KMS-11 (cell line): ENCODE results near the gene PRCP.

ENCODE experiments used
- H2AFZ ChIP-seq: fragments of 200-600 bp; sonication (generic); 2 replicates; pipeline ENCODE4 v1.6.1; 2016; ENCODE audit warnings: antibody characterized with exemption, mixed run types, low read depth
- H3K27ac ChIP-seq: fragments of 200-600 bp; sonication (generic); 2 replicates; pipeline ENCODE4 v1.6.1; 2016; ENCODE audit warnings: mild to moderate bottlenecking, mixed run types
- H3K27me3 ChIP-seq: fragments of 200-600 bp; sonication (generic); 2 replicates; pipeline ENCODE4 v1.6.1; 2017; ENCODE audit warnings: mild to moderate bottlenecking, low read depth, mixed run types, moderate library complexity; ENCODE audit not compliant: insufficient read depth
- H3K36me3 ChIP-seq: fragments of 200-600 bp; sonication (generic); 2 replicates; pipeline ENCODE4 v1.6.1; 2017; ENCODE audit warnings: mild to moderate bottlenecking, mixed run types; ENCODE audit not compliant: insufficient read depth
- H3K4me1 ChIP-seq: fragments of 200-600 bp; sonication (generic); 2 replicates; pipeline ENCODE4 v1.6.1; 2016; ENCODE audit warnings: mild to moderate bottlenecking, low read depth, mixed run types; ENCODE audit not compliant: poor library complexity, severe bottlenecking
- H3K4me2 ChIP-seq: fragments of 200-600 bp; sonication (generic); 2 replicates; pipeline ENCODE4 v1.7.0; 2016; ENCODE audit warnings: mild to moderate bottlenecking, mixed run types
- H3K4me3 ChIP-seq: fragments of 200-600 bp; sonication (generic); IDR thresholded peaks from 2 replicates; pipeline ENCODE4 v1.6.1; 2017; ENCODE audit warnings: low read depth, low read length, mixed read lengths; ENCODE audit not compliant: insufficient read depth
- H3K79me2 ChIP-seq: fragments of 200-600 bp; sonication (generic); 2 replicates; pipeline ENCODE4 v1.6.1; 2016; ENCODE audit warnings: low read depth, mixed run types; ENCODE audit not compliant: insufficient read depth
- H3K9ac ChIP-seq: fragments of 200-600 bp; sonication (generic); 2 replicates; pipeline ENCODE4 v1.6.1; 2016; ENCODE audit warnings: mild to moderate bottlenecking, mixed run types
- H4K20me1 ChIP-seq: fragments of 200-600 bp; sonication (generic); 2 replicates; pipeline ENCODE4 v1.6.1; 2016; ENCODE audit warnings: mild to moderate bottlenecking, mixed run types; ENCODE audit not compliant: insufficient read depth
- TF ChIP-seq, protein P1 (sequence below): fragments of 200-600 bp; sonication (generic); conservative IDR thresholded peaks from 2 replicates; pipeline ENCODE4 v1.6.1; 2017; ENCODE audit warnings: low read depth, mild to moderate bottlenecking, antibody characterized with exemption, low read length, moderate library complexity, mixed read lengths

The PRCP gene

DNA sequence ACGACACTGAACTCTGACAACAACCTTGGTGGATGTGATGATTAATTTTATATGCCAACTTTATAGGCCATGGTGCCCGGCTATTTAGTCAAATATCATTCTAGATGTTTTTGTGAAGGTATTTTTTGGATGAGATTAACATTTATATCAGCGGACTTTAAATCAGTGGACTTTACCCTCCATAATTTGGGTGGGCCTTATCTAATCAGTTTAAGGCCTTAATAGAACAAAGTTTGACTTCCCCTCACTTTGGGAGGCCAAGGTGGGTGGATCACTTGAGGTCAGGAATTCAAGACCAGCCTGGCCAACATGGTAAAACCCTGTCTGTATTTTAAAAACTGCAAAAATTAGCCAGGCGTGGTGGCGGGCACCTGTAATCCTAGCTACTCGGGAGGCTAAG lies 4.0 kb downstream of the PRCP start:
- no peaks in the 10 kb centered on the region for H3K36me3 ChIP-seq
- TF ChIP-seq, protein P1, sequence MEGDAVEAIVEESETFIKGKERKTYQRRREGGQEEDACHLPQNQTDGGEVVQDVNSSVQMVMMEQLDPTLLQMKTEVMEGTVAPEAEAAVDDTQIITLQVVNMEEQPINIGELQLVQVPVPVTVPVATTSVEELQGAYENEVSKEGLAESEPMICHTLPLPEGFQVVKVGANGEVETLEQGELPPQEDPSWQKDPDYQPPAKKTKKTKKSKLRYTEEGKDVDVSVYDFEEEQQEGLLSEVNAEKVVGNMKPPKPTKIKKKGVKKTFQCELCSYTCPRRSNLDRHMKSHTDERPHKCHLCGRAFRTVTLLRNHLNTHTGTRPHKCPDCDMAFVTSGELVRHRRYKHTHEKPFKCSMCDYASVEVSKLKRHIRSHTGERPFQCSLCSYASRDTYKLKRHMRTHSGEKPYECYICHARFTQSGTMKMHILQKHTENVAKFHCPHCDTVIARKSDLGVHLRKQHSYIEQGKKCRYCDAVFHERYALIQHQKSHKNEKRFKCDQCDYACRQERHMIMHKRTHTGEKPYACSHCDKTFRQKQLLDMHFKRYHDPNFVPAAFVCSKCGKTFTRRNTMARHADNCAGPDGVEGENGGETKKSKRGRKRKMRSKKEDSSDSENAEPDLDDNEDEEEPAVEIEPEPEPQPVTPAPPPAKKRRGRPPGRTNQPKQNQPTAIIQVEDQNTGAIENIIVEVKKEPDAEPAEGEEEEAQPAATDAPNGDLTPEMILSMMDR = no peak
- H3K4me1 ChIP-seq = peaks cover 9% of the 10 kb centered on the region
- H3K4me2 ChIP-seq = no peak overlapping the region
- no peaks in the 10 kb centered on the region for H3K79me2 ChIP-seq
- H3K9ac ChIP-seq = no peak overlapping the region
- H2AFZ ChIP-seq = no peak overlapping the region
- no peak overlapping the region for H3K27ac ChIP-seq
- H3K27me3 ChIP-seq = no peaks in the 10 kb centered on the region
- H3K4me3 ChIP-seq = no peak overlapping the region
- no peaks in the 10 kb centered on the region for H4K20me1 ChIP-seq

DNA sequence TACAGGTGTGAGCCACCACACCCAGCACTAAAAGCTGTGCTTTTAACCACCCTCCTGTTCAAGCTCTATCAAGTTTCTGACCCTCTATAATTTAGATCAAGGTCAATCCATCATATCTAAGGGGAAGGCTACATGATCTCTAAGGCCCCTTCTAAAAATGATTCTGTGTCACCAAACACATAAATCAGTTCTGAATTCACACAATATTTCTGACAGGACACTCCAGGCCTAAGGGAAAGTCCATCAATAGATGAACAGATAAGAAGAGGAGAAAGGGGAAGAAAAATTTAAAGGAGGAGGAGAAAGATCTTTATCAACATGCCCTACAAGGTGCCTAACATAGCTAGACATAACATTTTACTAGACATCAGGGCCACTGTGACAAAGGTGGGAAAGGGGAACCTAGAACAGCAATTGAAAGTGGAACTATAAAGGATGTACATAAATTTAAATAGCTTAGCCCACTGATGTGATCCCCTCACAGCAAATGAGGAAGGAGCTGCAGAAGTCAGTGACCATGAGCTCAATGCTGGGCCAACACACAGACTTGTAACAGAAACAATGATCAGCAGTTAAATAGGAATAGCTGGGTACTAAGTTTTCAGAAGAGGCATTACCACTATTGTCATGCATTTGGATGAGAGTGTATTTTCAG lies 4.7 kb downstream of the PRCP start:
- Histone ChIP-seq H3K4me3 (no peak overlapping the region), H2AFZ (no peak overlapping the region), H3K36me3 (no peaks in the 10 kb centered on the region), H3K4me2 (no peak overlapping the region), H3K79me2 (no peaks in the 10 kb centered on the region), H3K4me1 (peaks cover 9% of the 10 kb centered on the region), H4K20me1 (no peaks in the 10 kb centered on the region), H3K27me3 (no peaks in the 10 kb centered on the region), H3K27ac (no peak overlapping the region), H3K9ac (no peak overlapping the region)
- TF ChIP-seq, protein P1 = no peak

DNA sequence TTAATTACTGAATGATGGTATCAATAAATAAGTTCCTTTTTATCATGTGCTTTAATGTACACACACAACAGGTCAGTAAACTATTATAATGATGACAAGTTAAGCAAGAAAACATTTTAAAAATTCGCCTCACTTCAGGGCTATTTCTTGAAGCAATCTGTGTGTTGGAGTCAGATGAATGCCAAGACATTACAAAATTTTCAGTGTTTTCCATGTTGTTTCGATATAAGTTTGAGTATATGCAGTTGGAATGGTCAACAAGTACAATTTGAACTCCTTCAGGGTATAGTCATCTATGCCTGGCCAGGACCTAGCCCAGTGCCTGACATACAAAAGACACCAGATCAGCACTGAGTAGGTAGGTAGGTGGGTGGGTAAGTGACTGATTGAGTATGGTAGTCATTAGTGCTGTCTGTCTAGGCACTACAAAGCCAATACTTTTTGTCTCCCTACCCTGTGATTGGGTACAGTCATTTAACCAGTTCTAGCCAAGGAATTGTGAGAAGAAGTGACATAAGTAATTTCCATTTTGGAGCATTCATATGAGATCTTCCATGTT lies 7.5 kb downstream of the PRCP start:
- Histone ChIP-seq H3K4me2 (no peak overlapping the region), H3K36me3 (no peaks in the 10 kb centered on the region), H3K27me3 (no peaks in the 10 kb centered on the region), H4K20me1 (no peaks in the 10 kb centered on the region), H3K4me3 (no peak overlapping the region), H3K9ac (no peak overlapping the region), H3K79me2 (no peaks in the 10 kb centered on the region), H2AFZ (no peak overlapping the region), H3K27ac (no peak overlapping the region), H3K4me1 (no peaks in the 10 kb centered on the region)
- TF ChIP-seq, protein P1 = no peak

DNA sequence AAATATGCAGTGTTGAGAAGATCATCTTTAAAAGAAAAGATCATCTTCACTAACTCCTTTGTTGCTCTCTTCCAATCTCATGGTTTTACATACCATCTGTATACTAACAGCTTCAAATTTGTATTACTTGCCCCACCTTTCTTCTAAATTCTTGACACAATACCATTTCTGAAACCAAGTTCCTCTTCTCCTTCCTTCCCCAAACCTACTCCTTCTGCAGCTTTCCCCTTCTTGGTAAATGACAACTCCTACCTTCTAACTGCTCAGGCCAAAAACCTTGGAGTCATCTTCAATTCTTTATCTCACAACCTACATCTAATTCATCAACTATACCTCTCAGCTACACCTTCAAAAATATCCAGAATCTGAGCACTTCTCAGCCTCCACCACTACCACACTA lies 9.3 kb downstream of the PRCP start:
- TF ChIP-seq, protein P1 = no peak
- H3K27me3 ChIP-seq = no peaks in the 10 kb centered on the region
- H3K4me3 ChIP-seq = no peak overlapping the region
- no peak overlapping the region for H3K4me2 ChIP-seq
- H3K27ac ChIP-seq = no peak overlapping the region
- no peak overlapping the region for H2AFZ ChIP-seq
- H3K4me1 ChIP-seq = no peaks in the 10 kb centered on the region
- no peak overlapping the region for H3K9ac ChIP-seq
- H4K20me1 ChIP-seq = no peaks in the 10 kb centered on the region
- no peaks in the 10 kb centered on the region for H3K79me2 ChIP-seq
- H3K36me3 ChIP-seq = no peaks in the 10 kb centered on the region
